NCI-H146 (cell line): ENCODE measurements around the gene PRKACG.

Source experiments
- DNase-seq: peaks from one replicate; lab custom pipeline; 2025; lab: John Stamatoyannopoulos, UW

The PRKACG gene

DNA sequence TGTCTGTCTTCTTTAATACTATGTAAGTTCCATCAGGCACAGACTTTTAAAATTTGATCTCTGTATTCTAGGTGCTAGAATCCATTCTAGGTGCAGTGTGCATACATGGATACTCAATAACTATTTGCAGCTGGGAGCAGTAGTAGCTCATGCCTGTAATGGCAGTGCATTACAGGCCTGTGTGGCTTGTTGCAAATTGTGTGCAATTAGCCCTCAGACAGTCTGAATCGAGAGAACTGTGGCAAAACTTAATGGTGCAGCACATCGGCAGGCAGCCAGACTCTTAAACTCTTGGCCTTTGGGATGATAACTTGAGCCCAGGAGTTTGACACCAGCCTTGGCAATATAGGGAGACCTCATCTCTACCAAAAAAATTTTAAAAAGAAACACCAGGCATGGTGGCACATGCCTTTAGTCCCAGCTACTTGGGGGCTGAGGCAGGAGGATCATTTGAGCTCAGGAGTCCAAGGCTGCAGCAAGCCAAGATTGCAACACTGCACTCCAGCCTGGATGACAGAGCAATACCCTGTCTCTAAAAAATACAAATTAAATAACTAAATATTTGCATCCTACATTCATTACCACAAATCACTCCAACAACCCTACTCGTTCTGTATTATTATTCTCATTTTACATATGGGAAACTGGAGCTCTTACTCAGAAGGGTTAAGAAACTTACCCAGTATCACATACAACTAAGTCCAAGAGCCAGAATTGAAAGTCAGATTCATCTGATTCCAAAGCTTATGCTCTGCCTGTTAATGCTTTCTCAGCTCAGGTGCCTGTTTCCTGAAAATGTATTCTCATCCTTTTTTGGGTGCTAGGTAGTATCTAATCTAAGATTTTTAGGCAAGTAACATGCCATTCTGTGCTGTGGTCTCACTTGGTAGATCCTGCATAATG is 30.1 kb downstream of the PRKACG start:
- no peak for DNase-seq

- DNase-seq, result no peak
Measured at GRCh38 chr9:68983008-68983411, 30.9 kb downstream of the PRKACG start.

- peak; percentile 37 for DNase-seq
Measured at GRCh38 chr9:68981789-68982188, 32.1 kb downstream of the PRKACG start.

DNA sequence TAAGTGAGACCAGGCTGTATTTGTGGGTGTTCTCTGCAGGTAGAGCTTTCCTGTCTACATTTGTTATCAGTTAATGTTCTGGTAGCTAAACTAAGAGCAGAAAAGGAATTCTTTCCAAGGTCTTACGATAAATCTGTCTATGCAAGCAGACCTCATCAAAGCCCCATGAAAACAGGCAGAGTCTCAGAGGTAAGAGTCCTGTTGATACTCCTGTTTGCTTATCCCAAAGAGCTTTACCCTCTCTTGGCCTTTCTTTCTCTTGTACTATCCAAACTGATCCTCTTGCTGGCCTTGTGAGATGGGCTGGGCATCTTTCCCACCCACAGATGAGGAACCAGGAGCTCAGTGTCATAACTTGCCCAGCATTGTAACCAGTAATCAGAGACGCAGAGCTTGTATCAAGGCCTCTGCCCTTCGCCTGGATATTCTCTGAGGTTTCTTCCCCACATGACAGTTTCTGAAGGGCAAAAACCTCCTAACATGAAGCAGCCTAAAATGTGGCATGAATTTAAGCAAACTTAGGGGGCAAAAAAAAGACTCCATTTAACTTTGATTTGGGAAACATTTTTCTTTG is 33.5 kb downstream of the PRKACG start:
- no peak for DNase-seq

DNA sequence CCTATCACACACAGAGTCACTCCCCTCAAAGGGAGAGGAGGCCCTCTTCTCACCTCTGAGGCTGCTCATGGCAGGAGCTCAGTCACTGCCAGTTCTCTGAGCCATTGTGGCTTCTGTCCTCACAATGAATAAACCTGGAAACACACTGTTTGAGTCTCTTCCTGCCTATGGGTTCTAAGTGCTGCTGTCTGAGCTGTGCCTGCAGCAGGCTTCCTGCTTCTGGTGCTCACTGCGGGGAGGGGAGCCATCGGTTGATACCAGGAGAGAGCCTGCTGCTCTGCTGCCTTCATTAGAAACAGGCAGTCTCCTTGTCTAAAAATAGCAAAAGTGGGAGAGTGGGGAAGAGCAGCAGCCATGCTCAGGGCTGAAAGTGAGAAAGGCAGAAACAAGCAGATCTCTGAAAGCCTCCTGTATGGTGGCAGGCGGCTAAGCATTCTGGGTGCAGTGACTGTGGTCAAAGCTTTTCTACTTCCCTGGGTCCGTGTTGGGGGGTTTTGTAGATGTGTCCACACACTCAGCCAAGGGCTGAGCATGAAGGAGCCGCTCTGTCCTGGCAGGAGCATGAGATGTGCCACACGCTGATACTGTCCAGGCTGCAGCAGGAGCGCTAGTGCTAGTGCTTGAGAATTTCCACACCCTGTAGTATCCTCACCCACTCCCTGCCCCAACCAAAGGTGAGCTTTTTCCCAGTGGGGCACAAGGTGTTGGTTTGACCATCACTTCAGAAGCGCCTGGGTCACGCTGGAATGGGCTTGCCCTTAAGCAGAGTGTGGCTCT is 34.2 kb downstream of the PRKACG start:
- peak; percentile 14 for DNase-seq

- no peak for DNase-seq
Measured at GRCh38 chr9:68978501-68978900, 35.4 kb downstream of the PRKACG start.

GRCh38 chr9:68978066-68978465 is 35.8 kb downstream of the PRKACG start:
- no peak for DNase-seq

GRCh38 chr9:68975365-68976043 is 38.4 kb downstream of the PRKACG start:
- no peak for DNase-seq

DNA sequence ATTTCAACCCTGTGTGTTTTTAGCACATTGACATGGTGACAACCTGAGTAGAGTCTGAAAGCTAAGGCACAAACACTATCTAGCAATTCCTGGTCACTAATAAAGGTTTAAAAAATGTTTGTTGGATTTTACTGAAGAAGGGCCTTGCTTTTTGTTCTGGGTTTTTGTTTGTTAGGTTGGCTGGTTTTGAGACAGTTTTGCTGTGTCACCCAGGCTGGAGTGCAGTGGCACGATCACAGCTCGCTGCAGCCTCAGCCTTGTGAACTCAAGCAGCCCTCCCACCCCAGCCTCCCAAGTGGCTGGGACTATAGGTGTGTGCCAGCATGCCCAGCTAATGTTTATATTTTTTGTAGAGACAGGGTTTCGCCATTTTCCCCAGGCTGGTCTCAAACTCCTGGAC is 39.0 kb downstream of the PRKACG start:
- DNase-seq, result no peak

DNA sequence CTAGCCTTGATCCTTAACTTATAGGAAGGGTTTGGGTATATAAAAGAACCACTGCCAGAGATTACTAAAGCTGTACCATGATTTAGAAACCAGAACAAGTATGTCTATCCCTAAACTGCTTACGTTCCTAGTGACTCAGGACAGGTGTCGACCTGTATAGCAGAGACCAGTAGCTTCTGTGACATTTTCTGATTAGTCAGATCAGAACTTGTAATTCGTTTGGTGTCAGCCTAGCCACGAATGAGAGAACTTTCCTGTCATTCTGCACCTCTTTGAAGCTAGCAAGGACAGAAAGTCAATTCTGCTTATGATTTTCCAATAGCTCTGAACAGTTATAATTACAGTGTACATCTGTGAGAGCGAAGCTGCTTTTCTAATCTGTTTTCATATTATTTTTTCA is 39.5 kb downstream of the PRKACG start:
- DNase-seq, result no peak

- no peak for DNase-seq
Measured at GRCh38 chr9:68973619-68974018, 40.3 kb downstream of the PRKACG start.

GRCh38 chr9:68970151-68970550 is 43.8 kb downstream of the PRKACG start:
- DNase-seq, result peak; percentile 79

DNA sequence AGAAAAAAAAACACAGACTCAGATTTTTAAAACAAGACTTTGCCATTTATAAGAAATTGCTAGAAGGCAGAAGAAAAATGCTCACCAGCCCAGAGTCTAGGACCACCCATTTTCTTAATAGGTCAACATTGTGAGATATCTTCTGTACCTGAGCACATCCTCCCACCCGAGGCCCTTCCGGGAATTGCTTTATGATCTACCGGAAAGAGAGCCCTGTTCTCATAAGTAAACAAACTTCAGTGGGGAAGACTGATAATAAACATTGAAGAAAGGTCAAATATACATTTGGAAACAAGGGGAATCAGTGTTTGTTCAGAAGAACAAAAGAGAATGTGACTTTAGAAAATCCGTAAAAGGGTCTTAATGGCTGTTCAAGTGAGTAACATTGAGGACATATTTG is 44.4 kb downstream of the PRKACG start:
- peak; percentile 11 for DNase-seq

DNA sequence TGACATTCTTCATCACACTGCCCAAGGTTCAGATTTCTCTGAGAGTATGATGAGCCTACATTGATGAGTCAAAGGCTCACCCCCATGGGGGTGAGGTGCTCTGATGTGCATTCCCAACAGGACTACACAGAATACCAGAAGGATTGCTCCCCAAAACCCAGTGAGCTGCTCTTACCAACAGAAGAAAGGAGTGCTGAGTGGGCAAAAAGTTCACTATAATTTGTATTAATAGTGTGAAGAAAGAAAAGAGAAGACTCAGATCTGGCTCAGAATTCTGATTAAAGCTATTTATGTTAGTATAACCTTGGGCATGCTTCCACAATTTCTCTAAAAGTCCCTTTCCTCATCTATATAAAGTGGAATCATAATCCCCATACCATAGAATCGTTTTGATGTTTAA is 46.1 kb downstream of the PRKACG start:
- no peak for DNase-seq

GRCh38 chr9:68966496-68966944 is 47.4 kb downstream of the PRKACG start:
- no peak for DNase-seq

- no peak for DNase-seq
Measured at GRCh38 chr9:68964765-68965164, 49.1 kb downstream of the PRKACG start.

DNA sequence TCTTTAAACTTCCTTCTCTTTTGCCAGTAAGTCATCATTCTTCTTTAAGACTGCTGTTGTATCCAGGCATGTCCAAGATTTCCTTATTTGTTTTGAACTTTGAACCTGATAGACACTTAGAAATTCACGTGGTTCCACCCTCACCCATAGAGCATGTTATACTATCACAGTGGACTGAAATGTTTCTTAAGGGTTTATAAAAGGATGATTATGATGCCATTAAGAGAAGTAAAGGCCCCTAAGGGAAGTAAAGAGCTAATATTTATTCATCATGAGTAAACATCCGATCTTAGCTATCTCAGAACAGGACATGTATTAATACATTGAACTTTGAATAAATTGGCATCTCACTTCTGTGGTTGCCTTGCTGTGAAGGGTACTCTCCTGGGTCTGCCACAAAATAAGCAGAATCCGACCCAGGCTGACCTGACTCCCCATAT is 49.8 kb downstream of the PRKACG start:
- no peak for DNase-seq

GRCh38 chr9:68963416-68963815 is 50.5 kb downstream of the PRKACG start:
- DNase-seq, result no peak
